Astrocyte (in vitro differentiated cells and primary cell): ENCODE measurements around the gene FOSL2. TPM values are rescaled to one million over a fixed set of nuclear protein-coding genes. Genes with fewer than 3 reads are reported as not detected.

ENCODE experiments used
- DNase-seq: peaks from one replicate; pipeline ENCODE4 v3.0.0-alpha.2; 2010; ENCODE audit warnings: low read depth
- FAIRE-seq: peaks from 2 replicates; lab custom pipeline; 2011; peaks lifted over from hg19 to GRCh38; lab: Jason Lieb, UNC
- H2AFZ ChIP-seq: 2 replicates; pipeline ENCODE4 v1.6.0; 2012; ENCODE audit warnings: low read depth, low read length, inconsistent platforms
- H3K27ac ChIP-seq: 2 replicates; pipeline ENCODE4 v1.5.1; 2011; ENCODE audit warnings: low read depth, low read length, inconsistent platforms
- H3K27me3 ChIP-seq: 2 replicates; pipeline ENCODE4 v1.6.0; 2011; ENCODE audit warnings: low read length, inconsistent platforms; ENCODE audit not compliant: insufficient read depth
- H3K36me3 ChIP-seq: 2 replicates; pipeline ENCODE4 v1.5.1; 2011; ENCODE audit warnings: low read length, inconsistent platforms; ENCODE audit not compliant: insufficient read depth
- H3K4me1 ChIP-seq: 2 replicates; pipeline ENCODE4 v1.5.1; 2011; ENCODE audit warnings: low read length, inconsistent platforms; ENCODE audit not compliant: insufficient read depth
- H3K4me2 ChIP-seq: 2 replicates; pipeline ENCODE4 v1.6.0; 2012; ENCODE audit warnings: low read length, inconsistent platforms
- H3K4me3 ChIP-seq: 2 replicates; pipeline ENCODE4 v1.5.1; 2011; ENCODE audit warnings: low read depth, mild to moderate bottlenecking, low read length, inconsistent platforms; ENCODE audit not compliant: insufficient read depth
- H3K79me2 ChIP-seq: 2 replicates; pipeline ENCODE4 v1.6.0; 2012; ENCODE audit warnings: mild to moderate bottlenecking, low read length, inconsistent platforms; ENCODE audit not compliant: insufficient read depth
- H3K9ac ChIP-seq: 2 replicates; pipeline ENCODE4 v1.6.0; 2012; ENCODE audit warnings: mild to moderate bottlenecking, low read length, inconsistent platforms
- H3K9me3 ChIP-seq: 2 replicates; pipeline ENCODE4 v1.5.1; 2012; ENCODE audit warnings: low read depth, mild to moderate bottlenecking, low read length, inconsistent platforms; ENCODE audit not compliant: insufficient read depth
- H4K20me1 ChIP-seq: 2 replicates; pipeline ENCODE4 v1.6.0; 2012; ENCODE audit warnings: low read length, inconsistent platforms; ENCODE audit not compliant: insufficient read depth
- H3K27ac Mint-ChIP-seq: one replicate; pipeline ENCODE4 v1.8.0; 2021; ENCODE audit warnings: mild to moderate bottlenecking, mixed read lengths; ENCODE audit not compliant: unreplicated experiment
- H3K27me3 Mint-ChIP-seq: one replicate; pipeline ENCODE4 v1.8.0; 2021; ENCODE audit warnings: low read depth, mixed read lengths; ENCODE audit not compliant: unreplicated experiment
- H3K36me3 Mint-ChIP-seq: one replicate; pipeline ENCODE4 v1.8.0; 2021; ENCODE audit warnings: low read depth, mixed read lengths; ENCODE audit not compliant: unreplicated experiment
- H3K4me1 Mint-ChIP-seq: one replicate; pipeline ENCODE4 v1.8.0; 2021; ENCODE audit warnings: low read depth, mixed read lengths; ENCODE audit not compliant: unreplicated experiment
- H3K4me3 Mint-ChIP-seq: one replicate; pipeline ENCODE4 v1.8.0; 2021; ENCODE audit warnings: mild to moderate bottlenecking, moderate library complexity, mixed read lengths; ENCODE audit not compliant: unreplicated experiment
- H3K9me3 Mint-ChIP-seq: one replicate; pipeline ENCODE4 v1.8.0; 2021; ENCODE audit warnings: mild to moderate bottlenecking, mixed read lengths; ENCODE audit not compliant: unreplicated experiment
- EZH2 ChIP-seq: IDR thresholded peaks from 2 replicates; pipeline ENCODE4 v1.6.1; 2012; ENCODE audit warnings: mild to moderate bottlenecking, low read length, inconsistent platforms; ENCODE audit not compliant: insufficient read depth
- total RNA-seq: library from RNA; stranded (reverse); gene quantifications from 2 replicates; pipeline ENCODE4 v1.2.1, GENCODE V29; 2021
- TF ChIP-seq, protein P1 (sequence below): IDR thresholded peaks from 2 replicates; pipeline ENCODE4 v1.5.1; 2011; ENCODE audit warnings: low read depth, mild to moderate bottlenecking, inconsistent platforms, low read length, moderate library complexity; ENCODE audit not compliant: insufficient read depth

FOSL2 gene
- total RNA-seq, 1 donor from 2014 or later: 158 TPM

DNA sequence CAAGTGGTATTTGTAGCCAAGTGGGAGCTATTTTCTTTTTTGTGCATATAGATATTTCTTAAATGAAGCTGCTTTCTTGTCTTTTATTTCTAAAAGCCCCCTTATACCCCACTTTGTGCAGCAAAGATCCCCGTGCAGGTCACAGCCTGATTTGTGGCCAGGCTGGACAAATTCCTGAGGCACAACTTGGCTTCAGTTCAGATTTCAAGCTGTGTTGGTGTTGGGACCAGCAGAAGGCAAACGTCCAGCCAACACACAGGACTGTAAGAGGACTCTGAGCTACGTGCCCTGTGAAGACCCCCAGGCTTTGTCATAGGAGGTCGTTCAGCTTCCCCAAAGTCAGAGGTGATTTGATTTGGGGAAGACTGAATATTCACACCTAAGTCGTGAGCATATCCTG lies 21.9 kb downstream of the FOSL2 start:
- no peak overlapping the region for H3K4me3 ChIP-seq
- no peak overlapping the region for H3K27ac ChIP-seq
- H3K79me2 ChIP-seq: peaks cover 76% of the 10 kb centered on the region
- Mint-ChIP-seq H3K27ac (peak overlapping the region; percentile 85), H3K27me3 (no peaks in the 10 kb centered on the region), H3K4me1 (peaks cover 48% of the 10 kb centered on the region), H3K4me3 (no peak overlapping the region), H3K9me3 (no peaks in the 10 kb centered on the region), H3K36me3 (peaks cover 35% of the 10 kb centered on the region)
- no peak overlapping the region for H3K9ac ChIP-seq
- H4K20me1 ChIP-seq: peaks cover 94% of the 10 kb centered on the region
- peaks cover 53% of the 10 kb centered on the region for H3K36me3 ChIP-seq
- no peaks in the 10 kb centered on the region for H3K27me3 ChIP-seq
- H3K4me2 ChIP-seq: no peak overlapping the region
- H3K9me3 ChIP-seq: no peaks in the 10 kb centered on the region
- TF ChIP-seq, protein P1, sequence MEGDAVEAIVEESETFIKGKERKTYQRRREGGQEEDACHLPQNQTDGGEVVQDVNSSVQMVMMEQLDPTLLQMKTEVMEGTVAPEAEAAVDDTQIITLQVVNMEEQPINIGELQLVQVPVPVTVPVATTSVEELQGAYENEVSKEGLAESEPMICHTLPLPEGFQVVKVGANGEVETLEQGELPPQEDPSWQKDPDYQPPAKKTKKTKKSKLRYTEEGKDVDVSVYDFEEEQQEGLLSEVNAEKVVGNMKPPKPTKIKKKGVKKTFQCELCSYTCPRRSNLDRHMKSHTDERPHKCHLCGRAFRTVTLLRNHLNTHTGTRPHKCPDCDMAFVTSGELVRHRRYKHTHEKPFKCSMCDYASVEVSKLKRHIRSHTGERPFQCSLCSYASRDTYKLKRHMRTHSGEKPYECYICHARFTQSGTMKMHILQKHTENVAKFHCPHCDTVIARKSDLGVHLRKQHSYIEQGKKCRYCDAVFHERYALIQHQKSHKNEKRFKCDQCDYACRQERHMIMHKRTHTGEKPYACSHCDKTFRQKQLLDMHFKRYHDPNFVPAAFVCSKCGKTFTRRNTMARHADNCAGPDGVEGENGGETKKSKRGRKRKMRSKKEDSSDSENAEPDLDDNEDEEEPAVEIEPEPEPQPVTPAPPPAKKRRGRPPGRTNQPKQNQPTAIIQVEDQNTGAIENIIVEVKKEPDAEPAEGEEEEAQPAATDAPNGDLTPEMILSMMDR: no peak
- TF ChIP-seq EZH2: no peak
- H3K4me1 ChIP-seq: peaks cover 28% of the 10 kb centered on the region
- DNase-seq (no peak), FAIRE-seq (no peak)
- H2AFZ ChIP-seq: no peak overlapping the region

DNA sequence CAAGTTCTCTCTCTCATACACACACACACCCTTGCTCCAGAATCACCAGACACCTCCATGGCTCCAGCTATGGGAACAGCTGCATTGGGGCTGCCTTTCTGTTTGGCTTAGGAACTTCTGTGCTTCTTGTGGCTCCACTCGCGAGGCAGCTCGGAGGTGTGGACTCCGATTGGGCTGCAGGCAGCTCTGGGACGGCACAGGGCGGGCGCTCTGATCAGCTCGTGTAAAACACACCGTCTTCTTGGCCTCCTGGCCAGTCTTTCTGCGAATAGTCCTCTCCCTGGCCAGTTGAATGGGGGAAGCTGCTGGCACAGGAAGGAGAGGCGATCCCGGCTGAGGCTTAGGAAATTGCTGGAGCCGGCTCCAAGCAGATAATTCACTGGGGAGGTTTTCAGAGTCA lies 22.4 kb downstream of the FOSL2 start:
- DNase-seq (no peak), FAIRE-seq (no peak)
- Histone ChIP-seq H3K4me3 (no peak overlapping the region), H3K79me2 (peaks cover 73% of the 10 kb centered on the region), H4K20me1 (peaks cover 95% of the 10 kb centered on the region), H3K4me1 (peaks cover 25% of the 10 kb centered on the region), H2AFZ (no peak overlapping the region), H3K36me3 (peaks cover 55% of the 10 kb centered on the region), H3K4me2 (no peak overlapping the region), H3K27me3 (no peaks in the 10 kb centered on the region), H3K27ac (no peak overlapping the region), H3K9ac (no peak overlapping the region), H3K9me3 (no peaks in the 10 kb centered on the region)
- Mint-ChIP-seq H3K9me3 (no peaks in the 10 kb centered on the region), H3K4me3 (no peak overlapping the region), H3K36me3 (peaks cover 38% of the 10 kb centered on the region), H3K4me1 (peaks cover 47% of the 10 kb centered on the region), H3K27me3 (no peaks in the 10 kb centered on the region), H3K27ac (no peak overlapping the region)
- TF ChIP-seq, protein P1: no peak
- no peak for TF ChIP-seq EZH2

DNA sequence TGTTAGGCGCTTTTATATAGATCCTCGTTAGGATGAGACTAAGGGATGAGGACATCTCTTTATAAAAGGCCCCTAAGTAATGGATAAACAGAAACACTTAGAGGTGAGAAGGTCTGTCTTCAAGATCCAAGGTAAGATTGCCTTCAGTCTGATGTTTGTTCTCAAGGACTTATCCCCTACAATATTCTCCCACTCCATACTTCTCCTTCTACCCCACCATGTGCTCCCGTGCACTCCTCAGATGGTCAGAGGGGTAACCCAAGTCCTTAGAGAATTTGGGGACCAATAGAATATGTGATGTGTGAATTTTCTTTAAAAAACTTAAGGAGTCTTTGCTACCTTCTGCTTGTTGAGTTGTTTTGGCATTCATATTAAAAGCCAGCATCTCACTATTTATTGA lies 23.1 kb downstream of the FOSL2 start:
- H3K36me3 Mint-ChIP-seq: peaks cover 36% of the 10 kb centered on the region
- Histone ChIP-seq H3K9me3 (no peaks in the 10 kb centered on the region), H3K27ac (no peak overlapping the region), H3K36me3 (peaks cover 50% of the 10 kb centered on the region), H4K20me1 (peaks cover 95% of the 10 kb centered on the region), H3K4me2 (no peak overlapping the region), H3K4me3 (no peak overlapping the region), H2AFZ (no peak overlapping the region), H3K9ac (no peak overlapping the region), H3K4me1 (peaks cover 23% of the 10 kb centered on the region), H3K27me3 (no peaks in the 10 kb centered on the region), H3K79me2 (peaks cover 68% of the 10 kb centered on the region)
- FAIRE-seq (no peak), DNase-seq (no peak)
- TF ChIP-seq, protein P1: no peak
- TF ChIP-seq EZH2: no peak
- no peak overlapping the region for H3K27ac Mint-ChIP-seq
- no peaks in the 10 kb centered on the region for H3K27me3 Mint-ChIP-seq
- no peak overlapping the region for H3K4me3 Mint-ChIP-seq
- no peaks in the 10 kb centered on the region for H3K9me3 Mint-ChIP-seq
- H3K4me1 Mint-ChIP-seq: peaks cover 43% of the 10 kb centered on the region
